GM13977 (cell line): ENCODE data around the gene KCNQ2.

ENCODE experiments used
- DNase-seq: peaks from one replicate; pipeline ENCODE4 v3.0.0; 2012; ENCODE audit warnings: low spot score
- CTCF ChIP-seq: IDR thresholded peaks from 2 replicates; pipeline ENCODE4 v1.5.1; 2012; ENCODE audit warnings: mild to moderate bottlenecking, control low read depth; ENCODE audit not compliant: insufficient read depth; ENCODE audit errors: extremely low read depth, missing control alignments
- in situ Hi-C: fragments of 300-500 bp; cut with MboI; formaldehyde crosslinking; loops from one replicate; pipeline ENCODE4 v1.12.0; 2022; ENCODE audit warnings: low sequenced_read_pairs, low pct_unique_long_range_greater_than_20kb, mixed read lengths, inconsistent platforms; ENCODE audit not compliant: unreplicated experiment

KCNQ2 gene

GRCh38 chr20:63351326-63351700, 121.1 kb downstream of the KCNQ2 start:
- no peak for DNase-seq
- TF ChIP-seq CTCF = no peak
- in situ Hi-C loops = no loop called here

- TF ChIP-seq CTCF = no peak
- no peak for DNase-seq
- in situ Hi-C loops = no loop called here
Measured at GRCh38 chr20:63350597-63351325, 121.7 kb downstream of the KCNQ2 start.
